Muscle of leg (tissue), 11 donors: Measurements from ENCODE around the gene POLR2A. TPM values are rescaled to one million over a fixed set of nuclear protein-coding genes. Genes with fewer than 3 reads are reported as not detected.

Source experiments
- DNase-seq: peaks from one replicate; pipeline ENCODE4 v3.0.0; 2013
- H3K27ac ChIP-seq: one replicate; pipeline ENCODE4 v1.5.1; 2013; ENCODE audit warnings: mild to moderate bottlenecking, low read length, control low read depth
- H3K27me3 ChIP-seq: one replicate; pipeline ENCODE4 v1.6.1; 2013; ENCODE audit warnings: low read length; ENCODE audit not compliant: control insufficient read depth, insufficient read depth
- H3K36me3 ChIP-seq: one replicate; pipeline ENCODE4 v1.6.1; 2013; ENCODE audit warnings: low read length; ENCODE audit not compliant: control insufficient read depth, insufficient read depth
- H3K4me1 ChIP-seq: one replicate; pipeline ENCODE4 v1.6.1; 2013; ENCODE audit warnings: low read length; ENCODE audit not compliant: control insufficient read depth, insufficient read depth
- H3K4me3 ChIP-seq: one replicate; pipeline ENCODE4 v1.5.1; 2013; ENCODE audit warnings: low read length, control low read depth
- H3K9me3 ChIP-seq: replicated peaks from 2 replicates; pipeline ENCODE4 v1.6.1; 2013; ENCODE audit warnings: low read depth, low read length; ENCODE audit not compliant: control insufficient read depth
- WGBS: methylation state at CpG from one replicate; pipeline ENCODE4 v1.1.5; 2013; ENCODE audit warnings: missing lambda C conversion rate; ENCODE audit not compliant: insufficient coverage; 5-methylcytosine and 5-hydroxymethylcytosine counted together
- polyA plus RNA-seq, 8 donors: library from polyadenylated mRNA; unstranded; fragments of 120-200 nt; gene quantifications; one replicate each; pipeline versions ENCODE4 v1.2.1 to v1.2.3, GENCODE V29; 2013; ENCODE audit warnings: inconsistent platforms in 1 of 8, low replicate concordance in 1 of 8; ENCODE audit not compliant: insufficient read length in 8 of 8, insufficient read depth in 1 of 8
- total RNA-seq: library from RNA; stranded (reverse); fragments of 120-200 nt; gene quantifications from one replicate; pipeline ENCODE4 v1.2.4, GENCODE V29; 2013

Gene POLR2A
- total and polyA plus RNA-seq, 9 donors = 30.9 to 81.0 (median 60.7) TPM

DNA sequence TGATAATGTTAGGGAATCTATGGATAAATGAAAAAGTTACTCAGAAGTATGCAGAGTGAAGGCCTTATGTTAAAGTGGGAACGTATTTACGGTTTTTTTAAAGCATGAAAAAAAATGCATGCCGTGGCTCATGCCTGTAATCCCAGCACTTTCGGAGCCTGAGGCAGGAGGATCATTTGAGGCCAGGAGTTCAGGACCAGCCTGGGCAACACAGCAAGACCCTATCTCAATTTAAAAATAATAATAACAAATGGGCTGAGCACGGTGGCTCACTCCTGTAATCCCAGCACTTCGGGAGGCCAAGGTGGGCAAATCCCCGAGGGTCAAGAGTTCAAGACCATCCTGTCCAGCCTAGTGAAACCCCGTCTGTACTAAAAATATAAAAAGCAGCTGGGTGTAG, 6.0 kb downstream of the POLR2A start:
- H3K9me3 ChIP-seq = no peaks in the 10 kb centered on the region
- H3K4me3 ChIP-seq = no peak overlapping the region
- no peak for DNase-seq
- 56% methylated on average over 5 of the region's 8 CpGs for WGBS
- H3K4me1 ChIP-seq = peaks cover 16% of the 10 kb centered on the region
- H3K27me3 ChIP-seq = no peaks in the 10 kb centered on the region
- peaks cover 8% of the 10 kb centered on the region for H3K36me3 ChIP-seq
- no peak overlapping the region for H3K27ac ChIP-seq

- no peak overlapping the region for H3K4me3 ChIP-seq
- WGBS = 100% methylated on average over 1 of the region's 1 CpG
Measured at GRCh38 chr17:7491583-7491982, 7.4 kb downstream of the POLR2A start.

GRCh38 chr17:7493941-7494340, 9.8 kb downstream of the POLR2A start:
- WGBS = 78% methylated on average over 2 of the region's 3 CpGs
- DNase-seq = no peak
- Histone ChIP-seq H3K4me3 (no peak overlapping the region), H3K36me3 (peaks cover 41% of the 10 kb centered on the region), H3K27ac (no peak overlapping the region), H3K4me1 (no peaks in the 10 kb centered on the region), H3K9me3 (no peaks in the 10 kb centered on the region), H3K27me3 (no peaks in the 10 kb centered on the region)

More at GRCh38 chr17:7491583-7491982, 7.4 kb downstream of the POLR2A start:
- H3K27ac ChIP-seq = no peak overlapping the region
- H3K4me1 ChIP-seq = peaks cover 6% of the 10 kb centered on the region
- H3K36me3 ChIP-seq = peaks cover 21% of the 10 kb centered on the region
- H3K9me3 ChIP-seq = no peaks in the 10 kb centered on the region
- DNase-seq = no peak
- H3K27me3 ChIP-seq = no peaks in the 10 kb centered on the region

DNA sequence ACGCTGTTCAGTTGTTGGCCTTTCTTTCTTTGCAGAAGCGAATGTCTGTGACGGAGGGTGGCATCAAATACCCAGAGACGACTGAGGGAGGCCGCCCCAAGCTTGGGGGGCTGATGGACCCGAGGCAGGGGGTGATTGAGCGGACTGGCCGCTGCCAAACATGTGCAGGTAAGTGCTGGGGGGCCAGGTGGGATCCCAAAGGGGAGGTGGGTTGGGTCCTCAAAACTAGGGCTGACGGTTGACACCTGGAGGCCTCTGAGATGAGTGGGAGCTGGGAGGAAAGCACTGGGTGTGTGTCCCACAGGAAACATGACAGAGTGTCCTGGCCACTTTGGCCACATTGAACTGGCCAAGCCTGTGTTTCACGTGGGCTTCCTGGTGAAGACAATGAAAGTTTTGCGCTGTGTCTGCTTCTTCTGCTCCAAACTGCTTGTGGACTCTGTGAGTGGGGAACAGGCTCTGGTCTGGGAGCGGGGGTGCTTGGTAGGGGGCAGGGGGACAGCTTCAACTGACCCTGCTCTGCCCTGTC, 11.8 kb downstream of the POLR2A start:
- Histone ChIP-seq H3K27me3 (no peaks in the 10 kb centered on the region), H3K4me1 (no peaks in the 10 kb centered on the region), H3K9me3 (no peaks in the 10 kb centered on the region), H3K27ac (no peak overlapping the region), H3K36me3 (peaks cover 56% of the 10 kb centered on the region), H3K4me3 (no peak overlapping the region)
- DNase-seq = no peak
- WGBS = 85% methylated on average over 7 of the region's 12 CpGs

- 89% methylated on average over 19 of the region's 20 CpGs for WGBS
- Histone ChIP-seq H3K27ac (peak overlapping the region; percentile 3), H3K9me3 (no peaks in the 10 kb centered on the region), H3K4me3 (no peak overlapping the region), H3K27me3 (no peaks in the 10 kb centered on the region), H3K4me1 (no peaks in the 10 kb centered on the region), H3K36me3 (peaks cover 62% of the 10 kb centered on the region)
- no peak for DNase-seq
Measured at GRCh38 chr17:7496470-7497183, 12.5 kb downstream of the POLR2A start.

DNA sequence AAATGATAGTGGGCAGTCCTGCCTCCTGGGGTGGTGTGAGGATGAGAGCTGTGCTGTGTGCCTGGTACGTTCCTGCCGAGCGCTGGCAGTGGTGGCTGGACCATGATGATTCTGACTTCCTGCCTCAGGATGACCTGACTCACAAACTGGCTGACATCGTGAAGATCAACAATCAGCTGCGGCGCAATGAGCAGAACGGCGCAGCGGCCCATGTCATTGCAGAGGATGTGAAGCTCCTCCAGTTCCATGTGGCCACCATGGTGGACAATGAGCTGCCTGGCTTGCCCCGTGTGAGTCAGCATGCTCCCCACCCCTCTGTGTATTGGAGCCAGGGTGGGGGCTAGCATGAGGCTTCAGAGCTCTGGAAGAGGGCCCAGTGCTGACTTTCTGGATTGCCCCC, 13.1 kb downstream of the POLR2A start:
- H3K4me1 ChIP-seq = no peaks in the 10 kb centered on the region
- H3K4me3 ChIP-seq = no peak overlapping the region
- no peak for DNase-seq
- no peaks in the 10 kb centered on the region for H3K9me3 ChIP-seq
- H3K27me3 ChIP-seq = no peaks in the 10 kb centered on the region
- peaks cover 68% of the 10 kb centered on the region for H3K36me3 ChIP-seq
- H3K27ac ChIP-seq = peak overlapping the region; percentile 3
- WGBS = 83% methylated on average over 10 of the region's 10 CpGs

- H3K4me1 ChIP-seq = no peaks in the 10 kb centered on the region
- DNase-seq = no peak
- H3K36me3 ChIP-seq = peaks cover 71% of the 10 kb centered on the region
- H3K27me3 ChIP-seq = no peaks in the 10 kb centered on the region
- no peak overlapping the region for H3K27ac ChIP-seq
- no peak overlapping the region for H3K4me3 ChIP-seq
- no peaks in the 10 kb centered on the region for H3K9me3 ChIP-seq
- WGBS = 94% methylated on average over 6 of the region's 14 CpGs
Measured at GRCh38 chr17:7497636-7498035, 13.5 kb downstream of the POLR2A start.

DNA sequence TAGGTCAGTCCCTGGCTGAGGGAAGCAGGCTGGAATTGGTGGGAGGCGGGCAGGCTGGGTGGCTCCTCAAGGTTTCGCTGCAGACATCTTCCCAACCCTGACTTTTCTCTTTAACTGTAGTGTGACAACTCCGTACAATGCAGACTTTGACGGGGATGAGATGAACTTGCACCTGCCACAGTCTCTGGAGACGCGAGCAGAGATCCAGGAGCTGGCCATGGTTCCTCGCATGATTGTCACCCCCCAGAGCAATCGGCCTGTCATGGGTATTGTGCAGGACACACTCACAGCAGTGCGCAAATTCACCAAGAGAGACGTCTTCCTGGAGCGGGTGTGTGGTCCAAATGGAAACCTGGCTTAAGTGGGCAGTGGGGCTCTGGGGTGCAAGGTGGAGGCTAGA, 15.0 kb downstream of the POLR2A start:
- no peak overlapping the region for H3K27ac ChIP-seq
- no peaks in the 10 kb centered on the region for H3K4me1 ChIP-seq
- no peak for DNase-seq
- H3K9me3 ChIP-seq = no peaks in the 10 kb centered on the region
- H3K27me3 ChIP-seq = no peaks in the 10 kb centered on the region
- no peak overlapping the region for H3K4me3 ChIP-seq
- peaks cover 83% of the 10 kb centered on the region for H3K36me3 ChIP-seq
- 79% methylated on average over 10 of the region's 11 CpGs for WGBS

DNA sequence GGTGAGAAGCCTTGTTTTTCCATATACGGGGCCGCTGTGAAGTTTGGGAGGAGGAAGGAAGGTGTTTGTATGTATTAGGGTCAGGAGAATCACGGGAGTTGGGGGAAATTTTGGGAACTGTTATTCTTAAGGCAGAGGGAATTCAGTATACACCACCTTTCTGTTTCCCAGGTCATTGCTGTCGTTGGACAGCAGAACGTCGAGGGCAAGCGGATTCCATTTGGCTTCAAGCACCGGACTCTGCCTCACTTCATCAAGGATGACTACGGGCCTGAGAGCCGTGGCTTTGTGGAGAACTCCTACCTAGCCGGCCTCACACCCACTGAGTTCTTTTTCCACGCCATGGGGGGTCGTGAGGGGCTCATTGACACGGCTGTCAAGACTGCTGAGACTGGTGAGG, 17.6 kb downstream of the POLR2A start:
- H3K4me3 ChIP-seq = no peak overlapping the region
- 84% methylated on average over 11 of the region's 14 CpGs for WGBS
- H3K36me3 ChIP-seq = peaks cover 75% of the 10 kb centered on the region
- no peak for DNase-seq
- H3K9me3 ChIP-seq = no peaks in the 10 kb centered on the region
- no peaks in the 10 kb centered on the region for H3K4me1 ChIP-seq
- no peak overlapping the region for H3K27ac ChIP-seq
- no peaks in the 10 kb centered on the region for H3K27me3 ChIP-seq

DNA sequence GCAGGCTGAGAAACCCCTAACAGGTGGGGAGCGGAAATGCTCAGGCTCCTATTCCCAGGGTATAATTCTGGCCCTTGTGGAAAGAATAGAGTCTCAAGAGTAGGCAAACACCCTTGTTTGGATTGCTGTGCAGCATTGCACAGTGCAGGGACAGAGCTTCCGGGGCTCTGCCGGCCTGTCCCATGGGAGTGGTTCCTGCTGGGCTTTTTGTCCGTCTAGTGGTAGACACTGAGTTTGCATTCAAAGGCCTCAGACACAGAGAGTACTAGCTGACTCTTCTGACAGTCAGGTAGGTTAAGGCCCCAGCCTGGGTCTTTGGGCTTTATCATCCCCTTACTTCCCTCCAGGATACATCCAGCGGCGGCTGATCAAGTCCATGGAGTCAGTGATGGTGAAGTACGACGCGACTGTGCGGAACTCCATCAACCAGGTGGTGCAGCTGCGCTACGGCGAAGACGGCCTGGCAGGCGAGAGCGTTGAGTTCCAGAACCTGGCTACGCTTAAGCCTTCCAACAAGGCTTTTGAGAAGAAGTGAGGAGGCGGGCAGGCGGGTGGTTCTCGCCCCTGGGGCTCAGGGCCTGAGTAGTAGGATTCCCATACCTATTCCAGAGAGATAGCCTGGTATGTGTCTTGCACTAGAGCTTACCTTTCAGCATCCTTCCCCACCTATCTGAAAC, 18.1 kb downstream of the POLR2A start:
- Histone ChIP-seq H3K36me3 (peaks cover 75% of the 10 kb centered on the region), H3K27me3 (no peaks in the 10 kb centered on the region), H3K9me3 (no peaks in the 10 kb centered on the region), H3K27ac (no peak overlapping the region), H3K4me1 (no peaks in the 10 kb centered on the region), H3K4me3 (no peak overlapping the region)
- WGBS = 90% methylated on average over 15 of the region's 20 CpGs
- DNase-seq = no peak
